ENCODE measurements around the gene DEPDC1. TPM values are rescaled to one million over a fixed set of nuclear protein-coding genes. Genes with fewer than 3 reads are reported as not detected.

The DEPDC1 gene, protein sequence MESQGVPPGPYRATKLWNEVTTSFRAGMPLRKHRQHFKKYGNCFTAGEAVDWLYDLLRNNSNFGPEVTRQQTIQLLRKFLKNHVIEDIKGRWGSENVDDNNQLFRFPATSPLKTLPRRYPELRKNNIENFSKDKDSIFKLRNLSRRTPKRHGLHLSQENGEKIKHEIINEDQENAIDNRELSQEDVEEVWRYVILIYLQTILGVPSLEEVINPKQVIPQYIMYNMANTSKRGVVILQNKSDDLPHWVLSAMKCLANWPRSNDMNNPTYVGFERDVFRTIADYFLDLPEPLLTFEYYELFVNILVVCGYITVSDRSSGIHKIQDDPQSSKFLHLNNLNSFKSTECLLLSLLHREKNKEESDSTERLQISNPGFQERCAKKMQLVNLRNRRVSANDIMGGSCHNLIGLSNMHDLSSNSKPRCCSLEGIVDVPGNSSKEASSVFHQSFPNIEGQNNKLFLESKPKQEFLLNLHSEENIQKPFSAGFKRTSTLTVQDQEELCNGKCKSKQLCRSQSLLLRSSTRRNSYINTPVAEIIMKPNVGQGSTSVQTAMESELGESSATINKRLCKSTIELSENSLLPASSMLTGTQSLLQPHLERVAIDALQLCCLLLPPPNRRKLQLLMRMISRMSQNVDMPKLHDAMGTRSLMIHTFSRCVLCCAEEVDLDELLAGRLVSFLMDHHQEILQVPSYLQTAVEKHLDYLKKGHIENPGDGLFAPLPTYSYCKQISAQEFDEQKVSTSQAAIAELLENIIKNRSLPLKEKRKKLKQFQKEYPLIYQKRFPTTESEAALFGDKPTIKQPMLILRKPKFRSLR
- 0.81 and 1.5 TPM in 2 replicates for total RNA-seq

DNA sequence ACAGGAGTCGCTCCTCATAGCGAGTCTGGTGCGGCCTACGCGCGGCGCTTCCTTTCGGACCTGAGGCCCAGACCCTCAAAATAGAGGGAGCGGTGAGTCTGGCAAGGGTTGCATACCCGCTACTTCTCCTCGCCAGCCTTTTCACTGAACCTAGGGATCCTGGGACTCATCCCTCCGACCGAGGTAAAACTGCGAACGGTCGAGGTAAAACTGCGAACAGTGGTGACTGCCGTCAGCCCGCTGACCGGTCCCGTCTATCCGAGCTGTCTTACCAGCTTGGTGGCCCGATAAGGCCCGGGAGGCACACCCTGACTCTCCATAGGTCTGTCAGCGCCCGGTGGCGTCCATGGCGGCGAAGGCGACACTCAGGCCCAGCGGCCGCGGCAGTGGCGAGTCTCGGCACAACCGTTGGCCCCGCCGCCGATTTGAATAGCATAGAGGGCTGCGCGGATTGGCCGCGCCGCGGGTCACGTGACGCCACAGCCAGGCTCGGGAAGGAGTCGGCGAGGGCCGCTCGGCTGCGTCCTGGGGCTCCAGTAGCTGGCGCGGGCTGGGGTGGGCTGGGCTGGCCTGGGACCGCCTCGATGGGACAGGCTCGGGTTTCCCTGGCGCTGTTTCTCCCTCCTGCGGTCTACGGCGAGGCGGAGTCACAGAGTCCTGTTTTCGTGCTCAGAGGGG, at the start of gene DEPDC1:
Gene DEPDC1, minus strand, starts transcription at position 403 of the 678 bp plus-strand sequence. Its CDS starts 83 bp downstream, at position 320.

GRCh38 chr1:68449901-68450300, 47.0 kb downstream of the DEPDC1 start, which contains the start of gene RPE65:
RPE65 (minus strand) TSS chr1:68449954; CDS start chr1:68449905, 49 bp downstream.

Other genes starting within 250 kb of the DEPDC1 start
- gene RPE65, start 47.1 kb downstream of the DEPDC1 start, total RNA-seq: not detected in 2 replicates